RWPE2 (cell line): ENCODE results near the gene TCF7L2.

Experiments
- ATAC-seq: fragments of 200-7000 bp; cut with Tn5 transposase; 3 replicates; pipeline ENCODE4 v1.9.1; 2021; ENCODE audit warnings: low read depth
- DNase-seq: peaks from one replicate; pipeline ENCODE4 v3.0.0-alpha.2; 2020; ENCODE audit warnings: low spot score
- H3K27ac ChIP-seq: fragments of 450-650 bp; 2 replicates; pipeline ENCODE4 v1.5.1; 2017; ENCODE audit warnings: mild to moderate bottlenecking; ENCODE audit not compliant: poor library complexity, severe bottlenecking
- H3K27me3 ChIP-seq: fragments of 250-450 bp; sonication (Bioruptor Pico); 2 replicates; pipeline ENCODE4 v1.5.1; 2021; ENCODE audit warnings: mild to moderate bottlenecking, moderate library complexity; ENCODE audit not compliant: insufficient read depth, poor library complexity, severe bottlenecking
- H3K36me3 ChIP-seq: fragments of 250-450 bp; sonication (Bioruptor Pico); 2 replicates; pipeline ENCODE4 v1.5.1; 2020; ENCODE audit warnings: low read depth, mild to moderate bottlenecking, moderate library complexity
- H3K4me1 ChIP-seq: fragments of 250-450 bp; sonication (Bioruptor Pico); 2 replicates; pipeline ENCODE4 v1.5.1; 2021; ENCODE audit warnings: mild to moderate bottlenecking, moderate library complexity; ENCODE audit not compliant: insufficient read depth, poor library complexity, severe bottlenecking
- H3K4me3 ChIP-seq: fragments of 250-450 bp; sonication (Bioruptor Pico); 2 replicates; pipeline ENCODE4 v1.5.1; 2021; ENCODE audit warnings: mild to moderate bottlenecking, moderate library complexity; ENCODE audit not compliant: severe bottlenecking
- H3K9me3 ChIP-seq: fragments of 250-450 bp; sonication (Bioruptor Pico); 2 replicates; pipeline ENCODE4 v1.5.1; 2021; ENCODE audit warnings: mild to moderate bottlenecking, moderate library complexity; ENCODE audit not compliant: severe bottlenecking
- CTCF ChIP-seq: fragments of 450-650 bp; IDR thresholded peaks from one replicate; pipeline ENCODE4 v1.5.1; 2017; ENCODE audit warnings: mild to moderate bottlenecking, moderate library complexity; ENCODE audit not compliant: poor library complexity, severe bottlenecking

Gene TCF7L2

GRCh38 chr10:113068178-113068890 lies 118.3 kb downstream of the TCF7L2 start:
- ATAC-seq (no peak), DNase-seq (no peak)
- H3K27me3 ChIP-seq, result no peaks in the 10 kb centered on the region
- no peak for TF ChIP-seq CTCF
- H3K4me1 ChIP-seq, result peaks cover 49% of the 10 kb centered on the region
- H3K36me3 ChIP-seq, result no peaks in the 10 kb centered on the region
- H3K27ac ChIP-seq, result peak overlapping the region; percentile 67
- no peak overlapping the region for H3K4me3 ChIP-seq
- H3K9me3 ChIP-seq, result no peaks in the 10 kb centered on the region

GRCh38 chr10:113069595-113069994 lies 119.5 kb downstream of the TCF7L2 start:
- H3K27ac ChIP-seq, result peak overlapping the region; percentile 67
- DNase-seq (peak; percentile 80), ATAC-seq (peak; percentile 81)
- no peaks in the 10 kb centered on the region for H3K36me3 ChIP-seq
- no peak overlapping the region for H3K4me3 ChIP-seq
- TF ChIP-seq CTCF, result no peak
- no peaks in the 10 kb centered on the region for H3K27me3 ChIP-seq
- no peaks in the 10 kb centered on the region for H3K9me3 ChIP-seq
- peaks cover 60% of the 10 kb centered on the region for H3K4me1 ChIP-seq

GRCh38 chr10:113071446-113071845 lies 121.4 kb downstream of the TCF7L2 start:
- ATAC-seq, result no peak
- Histone ChIP-seq H3K36me3 (no peaks in the 10 kb centered on the region), H3K4me1 (peaks cover 64% of the 10 kb centered on the region), H3K9me3 (no peaks in the 10 kb centered on the region), H3K27me3 (no peaks in the 10 kb centered on the region), H3K4me3 (no peak overlapping the region), H3K27ac (peak overlapping the region; percentile 86)
- TF ChIP-seq CTCF, result no peak
- no peak for DNase-seq

GRCh38 chr10:113073549-113074189 lies 123.6 kb downstream of the TCF7L2 start:
- Histone ChIP-seq H3K27me3 (no peaks in the 10 kb centered on the region), H3K4me3 (no peak overlapping the region), H3K9me3 (no peaks in the 10 kb centered on the region), H3K36me3 (0 out of 2 replicates have a peak, but pooled peaks cover 5% of the 10 kb centered on the region), H3K27ac (peak overlapping the region; percentile 86), H3K4me1 (peaks cover 52% of the 10 kb centered on the region)
- peak; percentile 98 for DNase-seq
- peak; percentile 88 for ATAC-seq
- TF ChIP-seq CTCF, result no peak

- Histone ChIP-seq H3K27me3 (no peaks in the 10 kb centered on the region), H3K36me3 (0 out of 2 replicates have a peak, but pooled peaks cover 5% of the 10 kb centered on the region), H3K27ac (no peak overlapping the region), H3K4me1 (peaks cover 28% of the 10 kb centered on the region), H3K9me3 (no peaks in the 10 kb centered on the region), H3K4me3 (no peak overlapping the region)
- ATAC-seq (no peak), DNase-seq (no peak)
- TF ChIP-seq CTCF, result no peak
Observed at GRCh38 chr10:113076949-113077348, 126.9 kb downstream of the TCF7L2 start.
